Measurements from ENCODE around the gene NELFB.

Gene NELFB

DNA sequence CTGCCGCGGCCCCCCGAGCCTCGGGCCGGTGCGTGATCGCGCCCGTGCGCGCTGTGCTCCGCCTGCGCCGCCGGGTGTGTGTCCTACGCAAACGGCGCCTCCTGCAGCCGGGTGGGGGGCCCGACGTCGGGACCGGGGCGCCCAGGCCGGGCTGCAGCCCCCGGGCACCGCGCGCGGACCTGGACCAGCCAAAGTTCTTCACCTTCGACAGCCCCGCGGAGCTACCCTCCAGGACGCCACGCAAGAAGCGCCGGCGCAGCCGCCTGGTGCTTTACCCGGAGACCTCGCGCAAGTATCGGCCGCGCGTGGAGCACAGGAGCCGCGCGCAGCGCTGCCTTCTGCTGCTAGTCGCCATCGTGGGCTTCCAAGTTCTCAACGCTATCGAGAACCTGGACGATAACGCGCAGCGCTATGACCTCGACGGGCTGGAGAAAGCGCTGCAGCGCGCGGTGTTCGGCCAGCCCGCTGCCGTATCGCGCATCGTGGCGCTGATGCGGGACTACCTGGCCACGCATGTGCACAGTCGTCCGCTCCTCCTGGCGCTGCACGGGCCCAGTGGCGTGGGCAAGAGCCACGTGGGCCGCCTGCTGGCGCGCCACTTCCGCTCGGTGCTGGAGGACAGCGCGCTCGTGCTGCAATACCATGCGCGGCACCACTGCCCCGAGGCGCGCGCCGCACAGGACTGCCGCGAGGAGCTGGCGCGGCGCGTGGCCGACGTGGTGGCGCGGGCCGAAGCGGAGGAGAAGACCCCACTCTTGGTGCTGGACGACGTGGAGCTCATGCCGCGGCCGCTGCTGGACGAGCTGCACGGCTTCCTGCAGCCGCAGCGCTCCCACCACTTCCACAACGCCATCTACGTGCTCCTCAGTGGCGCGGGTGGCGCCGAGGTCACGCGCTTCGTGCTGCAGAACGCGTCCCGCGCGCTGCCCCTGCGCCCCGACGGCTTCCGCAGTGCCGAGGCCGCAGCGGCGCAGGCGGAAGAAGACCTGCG, 23.9 kb downstream of the NELFB start:
- TF ChIP-seq, protein P1, sequence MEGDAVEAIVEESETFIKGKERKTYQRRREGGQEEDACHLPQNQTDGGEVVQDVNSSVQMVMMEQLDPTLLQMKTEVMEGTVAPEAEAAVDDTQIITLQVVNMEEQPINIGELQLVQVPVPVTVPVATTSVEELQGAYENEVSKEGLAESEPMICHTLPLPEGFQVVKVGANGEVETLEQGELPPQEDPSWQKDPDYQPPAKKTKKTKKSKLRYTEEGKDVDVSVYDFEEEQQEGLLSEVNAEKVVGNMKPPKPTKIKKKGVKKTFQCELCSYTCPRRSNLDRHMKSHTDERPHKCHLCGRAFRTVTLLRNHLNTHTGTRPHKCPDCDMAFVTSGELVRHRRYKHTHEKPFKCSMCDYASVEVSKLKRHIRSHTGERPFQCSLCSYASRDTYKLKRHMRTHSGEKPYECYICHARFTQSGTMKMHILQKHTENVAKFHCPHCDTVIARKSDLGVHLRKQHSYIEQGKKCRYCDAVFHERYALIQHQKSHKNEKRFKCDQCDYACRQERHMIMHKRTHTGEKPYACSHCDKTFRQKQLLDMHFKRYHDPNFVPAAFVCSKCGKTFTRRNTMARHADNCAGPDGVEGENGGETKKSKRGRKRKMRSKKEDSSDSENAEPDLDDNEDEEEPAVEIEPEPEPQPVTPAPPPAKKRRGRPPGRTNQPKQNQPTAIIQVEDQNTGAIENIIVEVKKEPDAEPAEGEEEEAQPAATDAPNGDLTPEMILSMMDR (IDR thresholded peaks at IDR 0.05; ENCODE audit: control insufficient read depth, extremely low read depth, insufficient read depth): no peak
- DNase-seq (ENCODE audit: low read depth): no peak
- H3K4me3 ChIP-seq (ENCODE audit: low read depth, low read length): no peak overlapping the region

- no peak for DNase-seq (ENCODE audit: low read depth)
- TF ChIP-seq, protein P1 (IDR thresholded peaks at IDR 0.05; ENCODE audit: control insufficient read depth, extremely low read depth, insufficient read depth): no peak
- H3K4me3 ChIP-seq (ENCODE audit: low read depth, low read length): no peak overlapping the region
Measured at GRCh38 chr9:137279741-137280473, 24.8 kb downstream of the NELFB start.

- no peak overlapping the region for H3K4me3 ChIP-seq (ENCODE audit: low read depth, low read length)
- DNase-seq (ENCODE audit: low read depth): no peak
- TF ChIP-seq, protein P1 (IDR thresholded peaks at IDR 0.05; ENCODE audit: control insufficient read depth, extremely low read depth, insufficient read depth): no peak
Measured at GRCh38 chr9:137280474-137281344, 25.6 kb downstream of the NELFB start.

GRCh38 chr9:137281345-137282116, 26.4 kb downstream of the NELFB start:
- H3K4me3 ChIP-seq (ENCODE audit: low read depth, low read length): no peak overlapping the region
- no peak for DNase-seq (ENCODE audit: low read depth)
- TF ChIP-seq, protein P1 (IDR thresholded peaks at IDR 0.05; ENCODE audit: control insufficient read depth, extremely low read depth, insufficient read depth): no peak

GRCh38 chr9:137286975-137287383, 31.9 kb downstream of the NELFB start:
- TF ChIP-seq, protein P1 (IDR thresholded peaks at IDR 0.05; ENCODE audit: control insufficient read depth, extremely low read depth, insufficient read depth): peak; percentile 82
- H3K4me3 ChIP-seq (ENCODE audit: low read depth, low read length): no peak overlapping the region
- DNase-seq (ENCODE audit: low read depth): no peak

DNA sequence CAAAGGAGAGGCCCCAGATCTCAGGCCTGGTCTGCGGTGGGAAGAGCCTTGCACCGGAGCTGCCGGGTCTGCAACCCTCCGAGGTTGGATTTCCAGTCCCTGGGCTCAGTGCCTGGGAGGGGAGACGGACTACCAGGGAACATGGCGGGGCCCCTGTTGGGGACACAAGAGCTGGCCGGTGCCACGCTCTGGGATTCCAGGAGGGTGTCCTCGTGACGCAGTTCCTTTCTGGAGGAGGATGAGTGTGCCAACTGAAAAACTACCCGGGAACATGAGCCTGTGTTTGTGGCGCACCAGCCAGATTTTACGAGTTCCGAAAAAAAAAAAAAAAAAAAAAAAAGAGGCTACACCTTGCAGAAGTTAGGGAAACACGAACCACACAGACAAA, 38.0 kb downstream of the NELFB start:
- H3K4me3 ChIP-seq (ENCODE audit: low read depth, low read length): no peak overlapping the region
- no peak for DNase-seq (ENCODE audit: low read depth)
- TF ChIP-seq, protein P1 (IDR thresholded peaks at IDR 0.05; ENCODE audit: control insufficient read depth, extremely low read depth, insufficient read depth): no peak

All from LNCaP clone FGC (cell line).